KBM-7 (cell line): ENCODE data around the gene SFXN5.

Experiments used
- DNase-seq: peaks from one replicate; pipeline ENCODE4 v3.0.0-alpha.2; 2015
- in situ Hi-C: fragments of 300-500 bp; cut with MboI; formaldehyde crosslinking; loops from 2 replicates; pipeline ENCODE4 v1.14.3; 2020; ENCODE audit warnings: low sequenced_read_pairs, low pct_unique_long_range_greater_than_20kb, mixed read lengths

Gene SFXN5

GRCh38 chr2:73031725-73032701 is 39.5 kb downstream of the SFXN5 start:
- in situ Hi-C loops = no loop called here

GRCh38 chr2:73031095-73031678 is 40.3 kb downstream of the SFXN5 start:
- DNase-seq = no peak
- in situ Hi-C loops = no loop called here

More at GRCh38 chr2:73031725-73032701, 39.5 kb downstream of the SFXN5 start:
- no peak for DNase-seq

DNA sequence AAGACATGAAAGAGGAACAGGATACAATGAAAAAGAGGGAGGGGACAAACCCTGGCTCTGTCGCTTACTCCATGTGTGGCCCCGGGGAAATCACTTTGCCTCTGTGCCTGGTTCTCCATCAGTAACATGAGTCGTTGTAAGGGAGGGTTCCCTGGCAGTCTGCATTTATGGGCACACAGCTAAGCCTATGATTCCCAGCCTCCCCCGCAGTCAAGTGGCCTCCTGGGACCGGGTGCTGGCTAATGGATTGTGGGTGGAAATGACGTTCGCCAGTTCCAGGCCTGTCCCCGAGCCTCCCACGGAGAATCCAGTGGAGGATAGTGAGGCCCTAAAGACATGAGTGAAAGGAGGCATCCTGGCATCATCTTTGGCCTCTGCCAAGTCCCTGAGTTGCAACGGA is 42.7 kb downstream of the SFXN5 start:
- in situ Hi-C loops = no loop called here
- no peak for DNase-seq

GRCh38 chr2:73027340-73027739 is 44.2 kb downstream of the SFXN5 start:
- in situ Hi-C loops = no loop called here
- DNase-seq = no peak

- in situ Hi-C loops = no loop called here
- DNase-seq = no peak
Measured at GRCh38 chr2:73023497-73023896, 48.0 kb downstream of the SFXN5 start.

DNA sequence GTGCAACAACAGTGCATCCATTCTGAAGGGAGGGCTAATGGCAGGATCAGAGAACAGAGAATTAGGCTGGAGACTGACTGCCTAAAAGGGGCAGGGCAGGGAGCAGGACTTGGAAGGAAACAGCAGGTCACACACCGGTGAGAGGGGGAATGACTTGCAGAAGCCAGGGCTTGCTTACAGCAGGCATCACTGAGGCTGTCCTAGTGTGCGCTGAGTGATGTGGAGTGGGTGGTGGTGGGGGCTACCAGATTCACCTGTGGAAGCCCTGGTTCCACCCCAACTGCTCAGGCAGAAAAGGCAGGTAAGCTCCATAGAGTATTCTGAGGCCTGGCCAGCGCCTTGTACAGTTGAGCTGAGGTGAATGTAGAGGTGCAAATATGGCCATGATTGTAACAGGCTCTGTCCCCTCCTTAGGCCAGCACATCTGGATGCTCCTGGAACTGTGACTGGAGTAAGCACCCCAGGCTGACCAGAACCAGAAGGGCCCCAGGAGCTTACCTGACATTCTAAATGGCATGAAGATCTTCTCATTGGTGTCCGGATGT is 49.4 kb downstream of the SFXN5 start:
- no peak for DNase-seq
- in situ Hi-C loops = no loop called here

- in situ Hi-C loops = no loop called here
- no peak for DNase-seq
Measured at GRCh38 chr2:73021371-73022010, 50.0 kb downstream of the SFXN5 start.

GRCh38 chr2:73020657-73021370 is 50.7 kb downstream of the SFXN5 start:
- in situ Hi-C loops = no loop called here
- DNase-seq = no peak

DNA sequence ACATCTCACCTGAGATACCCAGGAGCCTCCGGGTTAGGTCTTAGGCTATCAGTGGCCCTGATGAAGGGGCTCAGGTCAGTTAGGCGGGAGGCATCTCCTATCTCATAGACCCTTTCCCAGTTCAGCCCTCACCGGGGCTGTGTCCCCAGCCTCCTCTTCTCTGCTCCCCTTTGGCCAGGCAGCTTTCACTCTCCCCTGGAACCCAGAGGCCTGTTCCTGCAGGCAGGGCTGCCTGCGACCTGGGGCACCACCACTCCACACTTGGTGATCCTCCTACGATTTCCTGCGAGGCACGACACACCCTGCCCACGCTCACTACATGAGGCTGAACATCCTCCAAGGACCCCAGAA is 51.2 kb downstream of the SFXN5 start:
- in situ Hi-C loops = no loop called here

GRCh38 chr2:73018188-73018825 is 53.2 kb downstream of the SFXN5 start:
- in situ Hi-C loops = no loop called here
- DNase-seq = no peak

More for the DNA sequence above, 51.2 kb downstream of the SFXN5 start:
- no peak for DNase-seq

DNA sequence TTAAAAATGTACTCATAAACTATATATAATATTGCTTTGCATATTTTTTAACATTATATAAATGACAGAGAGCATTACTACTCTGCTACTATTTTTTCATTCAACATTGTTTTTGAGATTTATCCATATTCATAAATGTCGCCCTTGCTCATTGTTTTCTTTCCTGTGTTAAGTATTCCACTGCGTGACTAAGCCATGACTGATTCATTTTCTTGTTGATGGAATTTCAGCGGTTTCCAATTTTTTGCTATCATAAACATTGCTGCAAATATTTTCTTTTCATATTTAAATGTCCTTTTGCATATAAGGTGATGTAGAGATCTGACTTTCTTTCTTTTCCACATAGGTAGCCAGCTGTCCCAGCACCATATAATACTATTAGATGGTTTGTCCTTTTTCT is 57.6 kb downstream of the SFXN5 start:
- in situ Hi-C loops = no loop called here
- no peak for DNase-seq

DNA sequence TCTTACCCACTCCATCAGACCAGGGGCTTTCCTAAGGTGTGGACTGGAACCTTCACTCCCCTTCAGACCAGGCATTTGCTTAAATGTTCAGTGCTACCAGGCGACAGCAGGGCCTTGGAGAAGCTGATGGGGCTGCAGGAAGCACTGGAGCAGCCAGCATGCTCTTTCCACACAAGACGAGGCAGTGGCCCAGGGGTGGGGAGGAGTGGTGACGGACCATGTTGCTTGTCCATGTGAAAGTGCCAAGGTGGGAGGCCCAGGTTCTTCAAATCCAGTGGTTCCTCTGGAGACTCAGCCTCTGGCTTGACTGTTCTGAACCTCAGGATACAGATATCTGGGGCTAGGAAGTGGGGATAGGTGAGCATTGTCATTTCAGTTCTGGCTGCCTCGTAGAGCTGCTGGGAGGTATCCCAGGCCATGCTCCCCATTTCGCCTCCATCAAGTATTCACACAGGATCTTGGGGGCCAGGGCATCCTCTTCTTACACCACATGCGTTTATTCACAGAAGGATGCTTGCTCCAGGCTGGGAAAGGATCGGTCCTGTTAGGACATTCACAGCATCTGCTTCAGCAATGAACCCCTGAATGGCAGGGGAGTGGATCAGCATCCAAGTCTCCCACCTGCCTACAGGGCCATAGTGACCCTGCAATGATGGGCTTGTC is 62.2 kb downstream of the SFXN5 start:
- in situ Hi-C loops = no loop called here
- DNase-seq = no peak

DNA sequence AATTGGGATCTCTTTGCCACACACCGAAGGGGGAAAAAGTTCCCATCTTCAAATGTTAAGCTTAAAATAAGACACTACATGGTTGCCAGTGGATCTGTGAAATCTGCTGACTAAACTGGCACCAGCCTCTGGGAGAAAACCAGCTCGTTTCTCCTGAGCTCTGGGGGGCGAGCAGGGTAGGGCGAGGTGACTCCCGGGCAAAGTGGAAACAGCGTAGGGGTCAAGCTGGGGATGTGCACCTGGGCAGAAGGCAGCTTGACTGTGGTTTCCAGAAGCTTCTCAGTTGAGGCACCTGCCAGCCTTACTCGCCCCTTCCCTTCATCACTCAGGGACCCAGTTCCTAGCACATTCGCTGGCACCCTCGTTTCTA is 62.8 kb downstream of the SFXN5 start:
- in situ Hi-C loops = no loop called here
- no peak for DNase-seq

- no peak for DNase-seq
- in situ Hi-C loops = no loop called here
Measured at GRCh38 chr2:73007991-73008765, 63.3 kb downstream of the SFXN5 start.

GRCh38 chr2:73006969-73007710 is 64.4 kb downstream of the SFXN5 start:
- in situ Hi-C loops = no loop called here
- no peak for DNase-seq

DNA sequence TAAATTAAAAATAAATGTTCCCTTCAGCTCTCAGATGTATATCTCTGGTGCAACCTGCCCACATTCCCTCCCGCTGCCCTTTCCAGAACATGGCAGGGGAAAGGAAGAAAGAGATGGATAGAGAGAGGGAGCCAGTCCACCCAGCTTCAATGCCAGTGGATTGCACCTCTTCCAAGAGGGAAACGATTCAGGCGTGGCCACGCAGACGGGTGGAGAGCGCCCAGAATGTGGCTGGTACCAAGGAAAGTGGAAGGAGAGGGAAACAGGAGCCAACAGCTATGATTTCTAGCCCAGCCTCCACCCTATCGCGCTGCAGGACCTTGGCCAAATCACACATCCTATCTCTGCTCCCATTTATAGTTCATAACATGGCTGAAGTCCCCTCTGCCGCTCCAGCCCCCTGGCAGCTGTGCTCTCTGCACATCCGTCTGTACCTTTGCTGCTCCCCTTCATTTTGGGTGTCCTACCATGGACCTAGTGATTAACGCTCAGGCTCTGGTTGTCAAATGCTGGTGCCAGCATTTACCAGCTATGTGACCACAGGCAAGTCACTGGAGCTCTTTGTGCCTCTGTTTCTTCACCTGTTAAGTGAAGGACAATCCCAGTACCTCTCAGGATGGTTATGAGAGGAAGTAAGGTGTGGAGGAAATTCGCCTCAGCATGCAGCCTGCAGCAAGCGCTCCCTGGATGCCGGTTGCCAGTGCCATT is 66.5 kb downstream of the SFXN5 start:
- DNase-seq = no peak
- in situ Hi-C loops = no loop called here

DNA sequence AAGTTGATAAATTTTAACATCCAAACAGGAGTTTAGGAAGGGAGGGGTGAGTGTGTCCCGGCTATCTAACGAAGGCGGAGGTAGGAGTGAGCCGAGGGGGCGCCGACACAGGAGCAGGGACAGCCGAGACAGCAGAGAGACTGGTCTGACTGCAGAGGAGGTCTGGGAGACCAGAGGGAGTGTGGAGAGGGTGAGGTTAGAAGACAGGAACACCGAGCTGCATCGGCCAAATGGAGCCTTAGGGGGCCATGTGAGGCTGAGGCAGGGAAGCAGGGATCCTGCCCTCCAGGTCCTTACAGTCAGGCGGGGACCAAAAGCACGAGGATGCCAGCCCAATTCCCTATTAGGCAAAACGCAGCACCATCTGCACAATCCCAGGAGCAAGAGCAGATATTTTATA is 67.0 kb downstream of the SFXN5 start:
- in situ Hi-C loops = no loop called here
- no peak for DNase-seq
